HepG2 (cell line): Measurements from ENCODE around the gene ACCS. TPM values are rescaled to one million over a fixed set of nuclear protein-coding genes. Genes with fewer than 3 reads are reported as not detected.

Source experiments
- ATAC-seq: fragments of 200-7000 bp; cut with Tn5 transposase; 3 replicates; pipeline ENCODE4 v1.9.1; 2020; ENCODE audit warnings: mild to moderate bottlenecking, moderate library complexity
- BruUV-seq: library from RNA; stranded (reverse); fragments of 400-500 nt; replicated peaks from 2 replicates; lab custom pipeline; 2021; lab: Mats Ljungman, UMichigan
- CTCF ChIA-PET: fragments of 300-600 bp; formaldehyde crosslinking; extraction: SDS; loops from one replicate; lab custom pipeline; 2021; ENCODE audit warnings: low total read pairs, inconsistent platforms, low intra/inter-chr PET ratio; lab: Yijun Ruan, JAX
- POLR2A ChIA-PET: fragments of 350-600 bp; sonication (Branson Sonifier 250); formaldehyde crosslinking; loops from one replicate; lab custom pipeline; 2020; ENCODE audit warnings: antibody characterized with exemption, inconsistent platforms; lab: Yijun Ruan, JAX
- DNase-seq: peaks from one replicate; pipeline ENCODE4 v3.0.0-alpha.2; 2015; ENCODE audit warnings: low spot score
- FAIRE-seq: peaks from 3 replicates; lab custom pipeline; 2011; peaks lifted over from hg19 to GRCh38; lab: Jason Lieb, UNC
- H2AFZ ChIP-seq: one replicate; pipeline ENCODE4 v1.6.1; 2011; ENCODE audit warnings: low read length, inconsistent platforms
- H3K27ac ChIP-seq: fragments of 300-600 bp; 3 replicates; pipeline ENCODE4 v1.8.0; 2011; ENCODE audit warnings: mixed run types, mild to moderate bottlenecking, mixed read lengths, low read length, inconsistent platforms; ENCODE audit not compliant: insufficient read depth; ENCODE audit errors: extremely low read length
- H3K27me3 ChIP-seq, 2 experiments: fragments of 200-600 bp in 1 of 2; 2 replicates in 1 of 2; 3 replicates in 1 of 2; pipeline versions ENCODE4 v1.6.0 to v1.8.0; 2011; ENCODE audit warnings: low read length in 2 of 2, mild to moderate bottlenecking in 2 of 2, moderate library complexity in 2 of 2, inconsistent platforms in 1 of 2; ENCODE audit not compliant: insufficient read depth in 2 of 2, control insufficient read depth in 1 of 2
- H3K36me3 ChIP-seq, 2 experiments: fragments of 200-600 bp in 1 of 2; replicated peaks in 1 of 2; 2 replicates in 1 of 2; 3 replicates in 1 of 2; pipeline versions ENCODE4 v1.5.1 to v1.8.0; 2011; ENCODE audit warnings: low read length in 2 of 2, inconsistent platforms in 1 of 2; ENCODE audit not compliant: insufficient read depth in 2 of 2, control insufficient read depth in 1 of 2
- H3K4me1 ChIP-seq: 2 replicates; pipeline ENCODE4 v1.5.1; 2012; ENCODE audit warnings: low read length, inconsistent platforms; ENCODE audit not compliant: insufficient read depth
- H3K4me2 ChIP-seq: 2 replicates; pipeline ENCODE4 v1.6.0; 2011; ENCODE audit warnings: low read depth, low read length, inconsistent platforms
- H3K4me3 ChIP-seq, 3 experiments: fragments of 200-600 bp in 1 of 3; sonication (generic), shearing (Covaris generic) in 1 of 3; replicated peaks in 1 of 3; 2 replicates each; pipeline ENCODE4 v1.5.1; 2011 to 2016; ENCODE audit warnings: low read length in 3 of 3, inconsistent platforms in 2 of 3, low read depth in 2 of 3, mild to moderate bottlenecking in 2 of 3, control low read depth in 1 of 3, mixed read lengths in 1 of 3; ENCODE audit not compliant: insufficient read depth in 1 of 3
- H3K79me2 ChIP-seq: one replicate; pipeline ENCODE4 v1.6.1; 2011; ENCODE audit warnings: low read length, inconsistent platforms; ENCODE audit not compliant: insufficient read depth
- H3K9ac ChIP-seq: 2 replicates; pipeline ENCODE4 v1.6.0; 2011; ENCODE audit warnings: mild to moderate bottlenecking, low read depth, low read length, inconsistent platforms; ENCODE audit not compliant: insufficient read depth
- H3K9me3 ChIP-seq: 2 replicates; pipeline ENCODE4 v1.5.1; 2012; ENCODE audit warnings: mild to moderate bottlenecking, low read length
- H4K20me1 ChIP-seq: 2 replicates; pipeline ENCODE4 v1.6.0; 2011; ENCODE audit warnings: inconsistent platforms, mild to moderate bottlenecking, low read length, moderate library complexity; ENCODE audit not compliant: insufficient read depth
- CEBPB ChIP-seq: IDR thresholded peaks from 2 replicates; pipeline ENCODE4 v1.6.1; 2011; ENCODE audit warnings: low read depth, low read length, improper control_type of control experiment, borderline replicate concordance
- FOXA3 ChIP-seq: IDR thresholded peaks from 2 replicates; pipeline ENCODE4 v1.6.1; 2016; ENCODE audit warnings: missing genetic modification reagents, missing compliant biosample characterization
- GLI4 ChIP-seq: sonication (generic); formaldehyde crosslinking; IDR thresholded peaks from 2 replicates; pipeline ENCODE4 v1.5.1; 2020; ENCODE audit warnings: missing genetic modification reagents, mild to moderate bottlenecking, moderate library complexity, borderline replicate concordance
- HNF4A ChIP-seq: sonication (generic); formaldehyde crosslinking; IDR thresholded peaks from 2 replicates; pipeline ENCODE4 v1.4.0; 2020; ENCODE audit warnings: missing genetic modification reagents
- HNF4G ChIP-seq, 2 experiments: sonication (generic) in 1 of 2; formaldehyde crosslinking in 1 of 2; IDR thresholded peaks; 2 replicates each; pipeline versions ENCODE4 v1.4.0 to v1.6.1; 2011 to 2020; ENCODE audit warnings: borderline replicate concordance in 2 of 2, low read depth in 2 of 2, mild to moderate bottlenecking in 2 of 2, low read length in 1 of 2, missing genetic modification reagents in 1 of 2, moderate library complexity in 1 of 2
- HOXA7 ChIP-seq: sonication (generic); formaldehyde crosslinking; IDR thresholded peaks from 2 replicates; pipeline ENCODE4 v1.8.1; 2022; ENCODE audit warnings: mild to moderate bottlenecking, missing genetic modification reagents, moderate library complexity
- NCOR1 ChIP-seq: fragments of 200-600 bp; sonication (generic); IDR thresholded peaks from 2 replicates; pipeline ENCODE4 v1.7.0; 2017; ENCODE audit warnings: antibody characterized with exemption, low read length, borderline replicate concordance
- PAXIP1 ChIP-seq: sonication (generic); formaldehyde crosslinking; conservative IDR thresholded peaks from 2 replicates; pipeline ENCODE4 v1.4.0; 2020; ENCODE audit warnings: mild to moderate bottlenecking, missing genetic modification reagents, moderate library complexity
- SOX13 ChIP-seq, 3 experiments: fragments of 450-650 bp in 1 of 3; sonication (generic) in 1 of 3; formaldehyde crosslinking in 1 of 3; IDR thresholded peaks in 2 of 3; conservative IDR thresholded peaks in 1 of 3; 2 replicates each; pipeline versions ENCODE4 v1.5.0 to v1.6.1; 2016 to 2020; ENCODE audit warnings: antibody characterized with exemption in 1 of 3, mild to moderate bottlenecking in 1 of 3, missing compliant biosample characterization in 1 of 3, missing genetic modification reagents in 1 of 3, moderate library complexity in 1 of 3
- SOX5 ChIP-seq: IDR thresholded peaks from 2 replicates; pipeline ENCODE4 v1.6.1; 2016; ENCODE audit warnings: borderline replicate concordance
- SOX6 ChIP-seq, 2 experiments: fragments of 450-650 bp in 1 of 2; sonication (generic) in 1 of 2; formaldehyde crosslinking in 1 of 2; IDR thresholded peaks; 2 replicates each; pipeline versions ENCODE4 v1.4.0 to v1.6.1; 2017 to 2020; ENCODE audit warnings: antibody characterized with exemption in 1 of 2, mild to moderate bottlenecking in 1 of 2, missing genetic modification reagents in 1 of 2
- ZC3H13 ChIP-seq: sonication (generic); formaldehyde crosslinking; IDR thresholded peaks from 2 replicates; pipeline ENCODE4 v1.8.1; 2023; ENCODE audit warnings: mild to moderate bottlenecking, missing genetic modification reagents, moderate library complexity
- ZNF12 ChIP-seq: sonication (generic); formaldehyde crosslinking; IDR thresholded peaks from 2 replicates; pipeline ENCODE4 v1.5.0; 2020; ENCODE audit warnings: missing genetic modification reagents
- ZNF20 ChIP-seq: sonication (generic); formaldehyde crosslinking; IDR thresholded peaks from 2 replicates; pipeline ENCODE4 v1.4.0; 2020; ENCODE audit warnings: mild to moderate bottlenecking, moderate library complexity, missing genetic modification reagents
- ZNF317 ChIP-seq: sonication (generic); formaldehyde crosslinking; IDR thresholded peaks from 2 replicates; pipeline ENCODE4 v1.5.0; 2020; ENCODE audit warnings: mild to moderate bottlenecking, missing genetic modification reagents
- ZZZ3 ChIP-seq: sonication (generic); formaldehyde crosslinking; IDR thresholded peaks from 2 replicates; pipeline ENCODE4 v1.4.0; 2020; ENCODE audit warnings: missing genetic modification reagents, mild to moderate bottlenecking, borderline replicate concordance
- whole genome bisulfite sequencing: methylation state at CpG from one replicate; pipeline ENCODE4 v1.1.6; 2017; ENCODE audit warnings: low lambda C conversion rate; 5-methylcytosine and 5-hydroxymethylcytosine counted together
- in situ Hi-C: cut with HindIII; loops from 2 replicates; pipeline ENCODE4 v1.10.0; 2017; ENCODE audit warnings: low pct_unique_long_range_greater_than_20kb; ENCODE audit not compliant: extremely low pct_ligation_motif_present
- intact Hi-C: fragments of 100-400 bp; cut with micrococcal nuclease; formaldehyde crosslinking; loops from one replicate; pipeline ENCODE4 v1.10.0; 2022; ENCODE audit not compliant: unreplicated experiment
- polyA plus RNA-seq, 8 experiments: library from polyadenylated mRNA; depleted of rRNA in 3 of 8; stranded (reverse) in 7 of 8; unstranded in 1 of 8; fragments of >200 nt; fragmentation: Illumina TruSeq in 4 of 8; extraction: Trizol in 4 of 8; gene quantifications; 2 replicates each; pipeline versions ENCODE4 v1.2.1 to v1.2.3, GENCODE V29; 2011 to 2016; ENCODE audit warnings: low read depth in 4 of 8, missing spikeins in 1 of 8, mixed read lengths in 1 of 8; ENCODE audit not compliant: insufficient read depth in 1 of 8
- total RNA-seq, 5 experiments: library from RNA; depleted of rRNA; stranded (reverse); fragments of >200 nt; fragmentation: Illumina TruSeq; extraction: Trizol; gene quantifications; 2 replicates each; pipeline ENCODE4 v1.2.3, GENCODE V29; 2016; ENCODE audit warnings: low read depth in 1 of 5

Gene ACCS
- total and polyA plus RNA-seq, 2 of the 13 experiments (the other 11 are each of a cell fraction or from before 2014, with no cell fraction given) = 0.55 to 0.59 TPM

- TF ChIP-seq ZZZ3 (CRISPR knock-in tag) (no peak), GLI4 (CRISPR knock-in tag) (no peak), ZNF12 (CRISPR knock-in tag) (no peak)
These were observed 14.9 kb downstream of the ACCS start (continued) for GRCh38 chr11:44080951-44081350.

- Histone ChIP-seq H3K36me3 (no peaks in the 10 kb centered on the region), H3K27ac (no peak overlapping the region), H3K4me3 (no peak overlapping the region), H3K4me1 (peaks cover 13% of the 10 kb centered on the region), H3K79me2 (no peaks in the 10 kb centered on the region), H3K4me2 (no peak overlapping the region), H3K9ac (no peak overlapping the region), H3K9me3 (no peaks in the 10 kb centered on the region), H3K27me3 (peaks cover 1 to 10% of the 10 kb centered on the region in 2 experiments; a peak in 3 of 5 replicates), H2AFZ (no peak overlapping the region), H4K20me1 (no peaks in the 10 kb centered on the region)
- in situ Hi-C loops (no loop called here), intact Hi-C loops (no loop called here)
- FAIRE-seq (no peak), DNase-seq (peak; percentile 53), ATAC-seq (peak; percentile 88)
- TF ChIP-seq ZC3H13 (CRISPR knock-in tag) = no peak
- TF ChIP-seq CEBPB = peak; percentile 42; the same call in 1 of the 2 replicates
- 0 out of 2 replicates have a peak, but pooled peaks have one; percentile 47 for TF ChIP-seq FOXA3 (CRISPR knock-in tag)
- peak; percentile 53; the same call in 1 of the 2 replicates for TF ChIP-seq NCOR1
- peak; percentile 72; the same call in 1 of the 2 replicates for TF ChIP-seq ZNF317 (CRISPR knock-in tag)
- 0 out of 2 replicates have a peak, but pooled peaks have one; percentile 19 for TF ChIP-seq SOX5 (CRISPR knock-in tag)
- no peak for TF ChIP-seq SOX6 (IDR thresholded peaks at IDR 0.05)
- peak; percentile 66 for TF ChIP-seq SOX6 (CRISPR knock-in tag; IDR thresholded peaks at IDR 0.05)
- TF ChIP-seq PAXIP1 (CRISPR knock-in tag) = peak; percentile 54
- TF ChIP-seq HNF4A (CRISPR knock-in tag) = peak; percentile 86
- no peak for TF ChIP-seq ZNF20 (CRISPR knock-in tag)
- TF ChIP-seq HOXA7 (CRISPR knock-in tag) = no peak
- peak; percentile 54; the same call in 1 of the 2 replicates for TF ChIP-seq HNF4G (IDR thresholded peaks at IDR 0.05; ENCODE audit: borderline replicate concordance, low read depth, low read length)
- TF ChIP-seq HNF4G (CRISPR knock-in tag; IDR thresholded peaks at IDR 0.05; ENCODE audit: borderline replicate concordance, low read depth) = no peak
- TF ChIP-seq SOX13 (IDR thresholded peaks at IDR 0.05) = no peak
- TF ChIP-seq SOX13 (CRISPR knock-in tag; conservative IDR thresholded peaks at IDR 0.05 in 1 of 2, IDR thresholded peaks at IDR 0.05 in 1 of 2) = no peak
- CTCF ChIA-PET = no interaction called here
- POLR2A ChIA-PET = no interaction called here
- WGBS = 33% methylated on average over 2 of the region's 4 CpGs
- BruUV-seq = no TSS peak
These were observed 16.6 kb downstream of the ACCS start for GRCh38 chr11:44082645-44083044.
